Measurements from ENCODE around the gene LSG1. TPM values are rescaled to one million over a fixed set of nuclear protein-coding genes. Genes with fewer than 3 reads are reported as not detected.
A peak's percentile ranks its signal among the peaks of the same experiment; 100 is the strongest.

Gene LSG1
- total and polyA plus RNA-seq, 2 donors: 21.7 to 29.5 TPM

DNA sequence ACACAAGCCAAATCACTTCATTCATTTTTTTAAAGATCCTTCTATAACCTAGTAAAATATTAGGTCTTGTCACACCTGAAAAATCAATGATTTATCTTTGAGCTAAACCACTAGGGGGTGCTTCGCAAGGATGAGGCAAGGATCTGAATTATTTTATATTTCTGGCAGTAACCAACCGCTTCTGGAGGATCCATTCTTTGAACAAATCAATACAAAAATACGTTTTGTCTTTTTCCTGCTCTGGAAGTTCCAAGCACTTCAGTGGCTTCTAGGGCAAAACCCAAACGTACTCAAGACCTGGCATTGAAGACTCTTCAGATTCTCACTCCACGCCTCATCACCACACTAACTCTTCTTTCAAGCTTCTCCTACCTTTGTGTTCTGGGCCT, 486 bp downstream of the LSG1 start:
- H3K4me3 ChIP-seq (ENCODE audit: low read length in 2 of 2): peak overlapping the region; percentile 59 to 92
- peaks cover 4 to 14% of the 10 kb centered on the region in 2 donors for H3K27me3 ChIP-seq (ENCODE audit: control insufficient read depth in 2 of 2, insufficient read depth in 1 of 2, low read length in 1 of 2)
- peaks cover 3 to 9% of the 10 kb centered on the region in 2 donors for H3K4me1 ChIP-seq (ENCODE audit: control insufficient read depth in 2 of 2, insufficient read depth in 2 of 2, low read length in 2 of 2)
- no peaks in the 10 kb centered on the region for H3K9me3 ChIP-seq (ENCODE audit: control insufficient read depth in 2 of 2, insufficient read depth in 1 of 2, low read length in 1 of 2)
- WGBS: under 1% methylated on average over 5 of the region's 5 CpGs
- DNase-seq (ENCODE audit: low read depth in 6 of 9, low spot score in 9 of 9): peak in 1 of 9 donors; percentile 35
- peak overlapping the region; percentile 56 to 77 for H3K27ac ChIP-seq (ENCODE audit: low read depth in 1 of 2, low read length in 1 of 2)
- peaks cover 0 to 10% of the 10 kb centered on the region in 2 donors for H3K36me3 ChIP-seq (ENCODE audit: control insufficient read depth in 2 of 2, insufficient read depth in 2 of 2, low read length in 1 of 2)

DNA sequence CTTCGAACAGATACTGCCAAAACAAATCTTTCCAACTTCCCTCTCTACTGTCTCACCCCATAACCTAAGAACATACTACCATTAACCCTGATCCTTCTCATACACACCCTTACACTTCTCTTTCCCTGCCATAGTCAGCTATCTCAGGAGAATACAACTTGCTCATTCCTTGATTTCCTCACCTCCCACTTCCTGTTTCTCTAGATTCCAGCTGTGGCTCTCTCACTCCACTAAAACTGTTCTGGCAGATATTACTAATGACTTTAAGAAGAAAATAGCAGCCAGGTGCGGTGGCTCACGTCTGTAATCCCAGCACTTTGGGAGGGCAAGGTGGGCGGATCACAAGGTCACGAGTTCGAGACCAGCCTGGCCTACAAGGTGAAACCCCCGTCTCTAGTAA, 4.6 kb downstream of the LSG1 start:
- 97% methylated on average over 7 of the region's 7 CpGs for WGBS
- no peaks in the 10 kb centered on the region for H3K27me3 ChIP-seq (ENCODE audit: control insufficient read depth in 2 of 2, insufficient read depth in 1 of 2, low read length in 1 of 2)

DNA sequence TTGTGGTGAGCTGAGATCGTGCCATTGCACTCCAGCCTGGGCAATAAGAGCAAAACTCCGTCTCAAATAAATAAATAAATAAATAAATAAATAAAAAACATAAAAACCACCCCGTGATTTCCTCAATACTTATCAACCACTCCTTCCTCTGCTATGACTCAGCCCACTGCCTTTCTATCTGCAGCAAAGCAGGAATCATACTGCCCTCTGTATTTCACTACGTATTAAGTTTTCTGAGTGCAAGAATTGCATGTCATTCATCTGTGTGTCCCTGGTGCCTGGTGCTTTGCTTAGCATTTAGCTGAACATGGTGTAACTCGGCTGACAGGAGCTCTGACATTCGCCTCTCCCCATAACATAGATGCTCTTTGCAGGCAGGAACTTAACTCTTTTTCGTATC, 7.1 kb downstream of the LSG1 start:
- Histone ChIP-seq H3K4me3 (ENCODE audit: low read length in 2 of 2) (no peak overlapping the region), H3K27ac (ENCODE audit: low read depth in 1 of 2, low read length in 1 of 2) (no peak overlapping the region), H3K27me3 (ENCODE audit: control insufficient read depth in 2 of 2, insufficient read depth in 1 of 2, low read length in 1 of 2) (no peaks in the 10 kb centered on the region), H3K9me3 (ENCODE audit: control insufficient read depth in 2 of 2, insufficient read depth in 1 of 2, low read length in 1 of 2) (no peaks in the 10 kb centered on the region), H3K4me1 (ENCODE audit: control insufficient read depth in 2 of 2, insufficient read depth in 2 of 2, low read length in 2 of 2) (peaks cover 0 to 14% of the 10 kb centered on the region in 2 donors), H3K36me3 (ENCODE audit: control insufficient read depth in 2 of 2, insufficient read depth in 2 of 2, low read length in 1 of 2) (peaks cover 17 to 52% of the 10 kb centered on the region in 2 donors)
- WGBS: 97% methylated on average over 7 of the region's 7 CpGs
- no peak for DNase-seq (ENCODE audit: low read depth in 6 of 9, low spot score in 9 of 9)

More for the DNA sequence above, 4.6 kb downstream of the LSG1 start:
- H3K9me3 ChIP-seq (ENCODE audit: control insufficient read depth in 2 of 2, insufficient read depth in 1 of 2, low read length in 1 of 2): no peaks in the 10 kb centered on the region
- no peak overlapping the region for H3K4me3 ChIP-seq (ENCODE audit: low read length in 2 of 2)
- no peak for DNase-seq (ENCODE audit: low read depth in 6 of 9, low spot score in 9 of 9)
- peaks cover 8 to 38% of the 10 kb centered on the region in 2 donors for H3K36me3 ChIP-seq (ENCODE audit: control insufficient read depth in 2 of 2, insufficient read depth in 2 of 2, low read length in 1 of 2)
- peaks cover 3 to 6% of the 10 kb centered on the region in 2 donors for H3K4me1 ChIP-seq (ENCODE audit: control insufficient read depth in 2 of 2, insufficient read depth in 2 of 2, low read length in 2 of 2)
- H3K27ac ChIP-seq (ENCODE audit: low read depth in 1 of 2, low read length in 1 of 2): no peak overlapping the region

- Histone ChIP-seq H3K27ac (ENCODE audit: low read depth in 1 of 2, low read length in 1 of 2) (peak overlapping the region in 1 of 2 donors; percentile 8), H3K36me3 (ENCODE audit: control insufficient read depth in 2 of 2, insufficient read depth in 2 of 2, low read length in 1 of 2) (peaks cover 35 to 61% of the 10 kb centered on the region in 2 donors), H3K4me3 (ENCODE audit: low read length in 2 of 2) (no peak overlapping the region), H3K4me1 (ENCODE audit: control insufficient read depth in 2 of 2, insufficient read depth in 2 of 2, low read length in 2 of 2) (peaks cover 0 to 14% of the 10 kb centered on the region in 2 donors), H3K9me3 (ENCODE audit: control insufficient read depth in 2 of 2, insufficient read depth in 1 of 2, low read length in 1 of 2) (no peaks in the 10 kb centered on the region), H3K27me3 (ENCODE audit: control insufficient read depth in 2 of 2, insufficient read depth in 1 of 2, low read length in 1 of 2) (no peaks in the 10 kb centered on the region)
- WGBS: 84% methylated on average over 6 of the region's 6 CpGs
- no peak for DNase-seq (ENCODE audit: low read depth in 6 of 9, low spot score in 9 of 9)
These were observed 10.0 kb downstream of the LSG1 start for GRCh38 chr3:194661946-194662345.

- no peak overlapping the region for H3K27ac ChIP-seq (ENCODE audit: low read depth in 1 of 2, low read length in 1 of 2)
- H3K9me3 ChIP-seq (ENCODE audit: control insufficient read depth in 2 of 2, insufficient read depth in 1 of 2, low read length in 1 of 2): no peaks in the 10 kb centered on the region
- DNase-seq (ENCODE audit: low read depth in 6 of 9, low spot score in 9 of 9): peak in 3 of 9 donors; percentile 21 to 62 (median 48)
- H3K36me3 ChIP-seq (ENCODE audit: control insufficient read depth in 2 of 2, insufficient read depth in 2 of 2, low read length in 1 of 2): peaks cover 35 to 61% of the 10 kb centered on the region in 2 donors
- no peak overlapping the region for H3K4me3 ChIP-seq (ENCODE audit: low read length in 2 of 2)
- H3K4me1 ChIP-seq (ENCODE audit: control insufficient read depth in 2 of 2, insufficient read depth in 2 of 2, low read length in 2 of 2): peaks cover 0 to 14% of the 10 kb centered on the region in 2 donors
- no peaks in the 10 kb centered on the region for H3K27me3 ChIP-seq (ENCODE audit: control insufficient read depth in 2 of 2, insufficient read depth in 1 of 2, low read length in 1 of 2)
- 13% methylated on average over 3 of the region's 3 CpGs for WGBS
These were observed 10.6 kb downstream of the LSG1 start for GRCh38 chr3:194661374-194661773.

- peaks cover 0 to 14% of the 10 kb centered on the region in 2 donors for H3K4me1 ChIP-seq (ENCODE audit: control insufficient read depth in 2 of 2, insufficient read depth in 2 of 2, low read length in 2 of 2)
- WGBS: 98% methylated on average over 7 of the region's 7 CpGs
- no peaks in the 10 kb centered on the region for H3K9me3 ChIP-seq (ENCODE audit: control insufficient read depth in 2 of 2, insufficient read depth in 1 of 2, low read length in 1 of 2)
- H3K36me3 ChIP-seq (ENCODE audit: control insufficient read depth in 2 of 2, insufficient read depth in 2 of 2, low read length in 1 of 2): peaks cover 32 to 52% of the 10 kb centered on the region in 2 donors
- DNase-seq (ENCODE audit: low read depth in 6 of 9, low spot score in 9 of 9): no peak
- no peak overlapping the region for H3K4me3 ChIP-seq (ENCODE audit: low read length in 2 of 2)
- no peaks in the 10 kb centered on the region for H3K27me3 ChIP-seq (ENCODE audit: control insufficient read depth in 2 of 2, insufficient read depth in 1 of 2, low read length in 1 of 2)
- H3K27ac ChIP-seq (ENCODE audit: low read depth in 1 of 2, low read length in 1 of 2): no peak overlapping the region
These were observed 12.2 kb downstream of the LSG1 start for GRCh38 chr3:194659778-194660177.

DNA sequence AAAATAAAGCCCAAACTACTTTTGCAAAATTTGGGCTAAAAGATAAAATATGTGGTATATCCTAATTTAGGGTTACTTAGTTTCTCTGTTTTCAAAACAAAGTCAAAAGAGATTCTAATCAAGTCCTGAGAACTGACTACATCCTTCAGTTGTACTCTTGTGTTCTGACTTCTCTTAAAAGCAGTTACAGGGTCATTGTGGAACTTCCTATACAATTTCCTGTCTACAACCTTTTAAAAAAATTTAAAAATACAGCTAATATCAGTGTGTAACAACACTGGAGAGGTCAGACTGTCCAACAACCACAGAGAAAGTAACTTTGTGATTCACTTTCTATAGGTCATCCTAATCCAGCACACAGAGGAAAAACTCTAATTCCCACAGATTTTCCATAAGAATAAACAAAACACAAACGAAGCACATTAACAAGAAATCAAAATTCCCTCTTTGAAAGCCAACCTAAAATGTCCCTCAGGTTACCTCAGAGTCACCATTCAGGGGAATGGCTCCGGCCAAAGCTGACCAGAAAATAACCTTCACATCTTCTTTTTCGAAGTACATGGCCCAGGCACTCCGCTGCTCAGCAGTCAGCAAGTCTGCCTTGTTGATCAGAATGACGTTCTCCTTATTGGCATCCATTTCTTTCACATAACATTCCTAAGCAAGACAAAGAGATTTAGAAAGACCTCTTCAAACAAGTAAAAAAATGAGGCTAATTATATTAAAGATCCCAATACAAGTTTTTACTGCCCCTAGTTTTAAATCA, 13.3 kb downstream of the LSG1 start:
- Histone ChIP-seq H3K27me3 (ENCODE audit: control insufficient read depth in 2 of 2, insufficient read depth in 1 of 2, low read length in 1 of 2) (no peaks in the 10 kb centered on the region), H3K4me3 (ENCODE audit: low read length in 2 of 2) (no peak overlapping the region), H3K36me3 (ENCODE audit: control insufficient read depth in 2 of 2, insufficient read depth in 2 of 2, low read length in 1 of 2) (peaks cover 28 to 54% of the 10 kb centered on the region in 2 donors), H3K27ac (ENCODE audit: low read depth in 1 of 2, low read length in 1 of 2) (no peak overlapping the region), H3K4me1 (ENCODE audit: control insufficient read depth in 2 of 2, insufficient read depth in 2 of 2, low read length in 2 of 2) (peaks cover 0 to 14% of the 10 kb centered on the region in 2 donors), H3K9me3 (ENCODE audit: control insufficient read depth in 2 of 2, insufficient read depth in 1 of 2, low read length in 1 of 2) (no peaks in the 10 kb centered on the region)
- 91% methylated on average over 5 of the region's 5 CpGs for WGBS
- no peak for DNase-seq (ENCODE audit: low read depth in 6 of 9, low spot score in 9 of 9)

- Histone ChIP-seq H3K4me3 (ENCODE audit: low read length in 2 of 2) (no peak overlapping the region), H3K9me3 (ENCODE audit: control insufficient read depth in 2 of 2, insufficient read depth in 1 of 2, low read length in 1 of 2) (no peaks in the 10 kb centered on the region), H3K27ac (ENCODE audit: low read depth in 1 of 2, low read length in 1 of 2) (no peak overlapping the region), H3K27me3 (ENCODE audit: control insufficient read depth in 2 of 2, insufficient read depth in 1 of 2, low read length in 1 of 2) (no peaks in the 10 kb centered on the region), H3K36me3 (ENCODE audit: control insufficient read depth in 2 of 2, insufficient read depth in 2 of 2, low read length in 1 of 2) (peaks cover 40 to 60% of the 10 kb centered on the region in 2 donors), H3K4me1 (ENCODE audit: control insufficient read depth in 2 of 2, insufficient read depth in 2 of 2, low read length in 2 of 2) (peaks cover 0 to 14% of the 10 kb centered on the region in 2 donors)
- 99% methylated on average over 7 of the region's 7 CpGs for WGBS
- DNase-seq (ENCODE audit: low read depth in 6 of 9, low spot score in 9 of 9): no peak
These were observed 14.6 kb downstream of the LSG1 start for GRCh38 chr3:194657439-194657838.

GRCh38 chr3:194654443-194654842, 17.5 kb downstream of the LSG1 start:
- peaks cover 45 to 71% of the 10 kb centered on the region in 2 donors for H3K36me3 ChIP-seq (ENCODE audit: control insufficient read depth in 2 of 2, insufficient read depth in 2 of 2, low read length in 1 of 2)
- no peak overlapping the region for H3K27ac ChIP-seq (ENCODE audit: low read depth in 1 of 2, low read length in 1 of 2)
- no peak for DNase-seq (ENCODE audit: low read depth in 6 of 9, low spot score in 9 of 9)
- H3K9me3 ChIP-seq (ENCODE audit: control insufficient read depth in 2 of 2, insufficient read depth in 1 of 2, low read length in 1 of 2): no peaks in the 10 kb centered on the region
- no peaks in the 10 kb centered on the region for H3K4me1 ChIP-seq (ENCODE audit: control insufficient read depth in 2 of 2, insufficient read depth in 2 of 2, low read length in 2 of 2)
- WGBS: 96% methylated on average over 5 of the region's 5 CpGs
- no peak overlapping the region for H3K4me3 ChIP-seq (ENCODE audit: low read length in 2 of 2)
- H3K27me3 ChIP-seq (ENCODE audit: control insufficient read depth in 2 of 2, insufficient read depth in 1 of 2, low read length in 1 of 2): no peaks in the 10 kb centered on the region
